ENCODE data around the gene CTXN1. TPM values are rescaled to one million over a fixed set of nuclear protein-coding genes. Genes with fewer than 3 reads are reported as not detected.
"Not testable (repeated sequence)": the region's sequence is repeated elsewhere in the genome, so short reads cannot be mapped to it uniquely, and the experiment has no call there.

Gene CTXN1
- total RNA-seq, 2 experiments from 2014 or later = 0.23 TPM; not detected in 1

- not testable (repeated sequence) for H3K9me3 Mint-ChIP-seq (ENCODE audit: low read depth); ATAC-seq
Measured at GRCh38 chr19:7893362-7894101, 32.4 kb downstream of the CTXN1 start.

DNA sequence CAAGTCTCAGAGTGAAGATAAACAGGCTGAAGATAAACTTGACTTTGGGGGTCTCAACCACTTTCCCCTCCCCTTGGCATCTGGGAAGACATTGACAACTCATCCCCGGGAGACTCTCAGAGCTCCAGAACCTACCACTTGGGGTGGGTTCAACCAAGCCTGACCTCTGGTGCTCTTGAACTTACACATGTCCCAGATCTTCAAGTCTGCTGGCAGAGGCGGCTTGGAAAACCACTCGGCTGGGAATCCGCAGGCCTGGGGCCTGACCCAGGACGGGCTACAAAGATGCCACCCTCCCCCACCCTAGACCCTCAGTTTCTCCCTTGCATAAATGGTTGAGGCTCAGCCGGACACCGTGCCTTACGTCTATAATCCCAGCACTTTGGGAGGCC, 37.1 kb downstream of the CTXN1 start:
- CTCF ChIA-PET = no interaction called here
- no peak for DNase-seq
- H3K4me3 Mint-ChIP-seq = no peak overlapping the region
- H3K36me3 Mint-ChIP-seq = no peaks in the 10 kb centered on the region
- H3K27ac Mint-ChIP-seq = no peak overlapping the region
- H3K27me3 Mint-ChIP-seq = peaks cover 28% of the 10 kb centered on the region
- no peaks in the 10 kb centered on the region for H3K9me3 Mint-ChIP-seq (ENCODE audit: low read depth)
- no peak for ATAC-seq
- no peaks in the 10 kb centered on the region for H3K4me1 Mint-ChIP-seq

More at GRCh38 chr19:7893362-7894101, 32.4 kb downstream of the CTXN1 start:
- not testable (repeated sequence) for H3K36me3 Mint-ChIP-seq, DNase-seq, H3K4me3 Mint-ChIP-seq, H3K27ac Mint-ChIP-seq, H3K4me1 Mint-ChIP-seq
- peaks cover 24% of the 10 kb centered on the region for H3K27me3 Mint-ChIP-seq
- CTCF ChIA-PET = interaction anchor here (1.4 kb wide), 1 partner anchor 28 kb away, joined by 3 read pairs; no protein-coding TSS in a partner anchor

- H3K27ac Mint-ChIP-seq = no peak within 1 kb of the TSS
- H3K9me3 Mint-ChIP-seq (ENCODE audit: low read depth) = no peaks in the 10 kb centered on the region
Measured at GRCh38 chr19:7888145-7888825, 37.6 kb downstream of the CTXN1 start, which contains the start of gene LRRC8E. LRRC8E (plus strand) TSS chr19:7888510; CDS start chr19:7895604, 7,094 bp downstream.

DNA sequence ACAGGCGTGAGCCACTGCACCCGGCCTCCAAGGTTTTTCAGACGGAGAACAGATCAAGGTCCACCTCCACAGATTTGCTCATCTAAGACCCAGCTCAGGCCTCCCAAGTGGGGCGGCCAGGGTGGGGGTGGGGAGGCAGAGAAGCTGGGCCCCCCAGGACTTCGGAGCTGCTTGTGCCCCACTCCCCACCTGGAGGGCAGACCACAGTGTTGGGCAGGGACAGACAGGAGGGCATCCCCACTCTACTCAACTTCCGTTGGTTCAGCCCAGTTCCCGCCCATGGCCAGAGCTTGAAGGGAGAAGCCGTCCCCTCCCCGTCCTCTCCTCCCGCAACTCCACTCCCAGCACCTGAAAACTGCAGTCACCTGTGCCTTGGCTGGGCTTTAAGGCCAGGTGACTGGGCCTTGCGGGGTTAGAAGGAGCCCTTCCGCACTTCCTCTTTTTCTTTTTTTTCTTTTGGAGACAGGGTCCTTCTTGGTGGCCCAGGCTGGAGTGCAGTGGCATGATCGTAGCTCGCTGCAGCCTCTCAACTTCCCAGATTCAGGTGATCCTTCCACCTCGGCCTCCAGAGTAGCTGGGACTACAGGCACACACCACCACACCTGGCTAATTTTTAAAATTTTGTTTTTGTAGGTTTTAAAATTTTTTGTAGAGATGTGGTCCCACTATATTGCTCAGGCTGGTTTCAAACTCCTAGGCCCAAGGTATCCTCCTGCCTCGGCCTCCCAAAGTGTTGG, 38.4 kb downstream of the CTXN1 start:
- no peak overlapping the region for H3K4me3 Mint-ChIP-seq
- no peaks in the 10 kb centered on the region for H3K9me3 Mint-ChIP-seq (ENCODE audit: low read depth)
- ATAC-seq = no peak
- H3K4me1 Mint-ChIP-seq = no peaks in the 10 kb centered on the region
- H3K36me3 Mint-ChIP-seq = no peaks in the 10 kb centered on the region
- H3K27me3 Mint-ChIP-seq = peaks cover 28% of the 10 kb centered on the region
- DNase-seq = no peak
- no peak overlapping the region for H3K27ac Mint-ChIP-seq
- CTCF ChIA-PET = no interaction called here

More at GRCh38 chr19:7888145-7888825, 37.6 kb downstream of the CTXN1 start, which contains the start of gene LRRC8E:
- ATAC-seq (peak; percentile 67), DNase-seq (no peak)
- Mint-ChIP-seq H3K36me3 (no peaks in the 10 kb centered on the region), H3K4me3 (no peak within 1 kb of the TSS), H3K4me1 (no peaks in the 10 kb centered on the region), H3K27me3 (peaks cover 28% of the 10 kb centered on the region)
- CTCF ChIA-PET = no interaction called here

GRCh38 chr19:7885818-7886217, 40.1 kb downstream of the CTXN1 start:
- CTCF ChIA-PET = interaction anchor here (1.7 kb wide), 1 partner anchor 17 kb away, joined by 6 read pairs; no protein-coding TSS in a partner anchor

GRCh38 chr19:7883796-7884570, 42.0 kb downstream of the CTXN1 start:
- H3K4me3 Mint-ChIP-seq = no peak overlapping the region
- H3K36me3 Mint-ChIP-seq = no peaks in the 10 kb centered on the region
- no peak overlapping the region for H3K27ac Mint-ChIP-seq
- CTCF ChIA-PET = interaction anchor here (1.3 kb wide), 1 partner anchor 15 kb away, joined by 8 read pairs; no protein-coding TSS in a partner anchor
- ATAC-seq (no peak), DNase-seq (no peak)
- H3K4me1 Mint-ChIP-seq = no peaks in the 10 kb centered on the region
- H3K9me3 Mint-ChIP-seq (ENCODE audit: low read depth) = peaks cover 3% of the 10 kb centered on the region
- H3K27me3 Mint-ChIP-seq = peaks cover 14% of the 10 kb centered on the region

More at GRCh38 chr19:7885818-7886217, 40.1 kb downstream of the CTXN1 start:
- no peaks in the 10 kb centered on the region for H3K36me3 Mint-ChIP-seq
- H3K9me3 Mint-ChIP-seq (ENCODE audit: low read depth) = peaks cover 3% of the 10 kb centered on the region
- no peak for ATAC-seq
- no peak overlapping the region for H3K4me3 Mint-ChIP-seq
- no peaks in the 10 kb centered on the region for H3K4me1 Mint-ChIP-seq
- no peak overlapping the region for H3K27ac Mint-ChIP-seq
- DNase-seq = no peak
- H3K27me3 Mint-ChIP-seq = peaks cover 24% of the 10 kb centered on the region

DNA sequence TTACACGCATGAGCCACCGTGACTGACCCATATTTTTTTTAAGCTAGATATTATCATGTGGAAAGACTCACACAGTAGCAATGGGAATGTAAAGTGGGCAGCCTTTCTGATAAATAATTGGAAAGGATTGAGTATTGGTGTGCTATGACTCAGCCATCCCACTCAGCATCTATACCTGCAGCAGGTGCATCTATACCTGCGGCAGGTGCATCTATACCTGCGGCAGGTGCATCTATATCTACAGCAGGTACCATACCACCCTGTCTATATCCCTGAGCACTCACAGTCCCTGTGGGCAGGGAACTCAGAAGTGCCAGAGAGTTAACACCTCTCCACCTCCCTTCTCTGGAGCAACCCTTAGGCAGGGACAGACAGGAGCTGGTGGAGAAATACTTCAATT, 42.8 kb downstream of the CTXN1 start:
- Mint-ChIP-seq H3K4me3 (no peak overlapping the region), H3K9me3 (ENCODE audit: low read depth) (peaks cover 3% of the 10 kb centered on the region), H3K36me3 (no peaks in the 10 kb centered on the region), H3K4me1 (no peaks in the 10 kb centered on the region), H3K27ac (no peak overlapping the region), H3K27me3 (peaks cover 10% of the 10 kb centered on the region)
- ATAC-seq (no peak), DNase-seq (no peak)
- CTCF ChIA-PET = interaction anchor here (1.0 to 2.9 kb wide), 3 partner anchors 14 to 16 kb away, joined by 3 to 10 read pairs (median 8); no protein-coding TSS in a partner anchor

GRCh38 chr19:7881910-7882309, 44.0 kb downstream of the CTXN1 start:
- Mint-ChIP-seq H3K9me3 (ENCODE audit: low read depth) (peaks cover 3% of the 10 kb centered on the region), H3K27ac (no peak overlapping the region), H3K4me1 (no peaks in the 10 kb centered on the region), H3K4me3 (no peak overlapping the region), H3K36me3 (no peaks in the 10 kb centered on the region), H3K27me3 (no peaks in the 10 kb centered on the region)
- no peak for DNase-seq
- CTCF ChIA-PET = interaction anchor here (0.8 to 2.9 kb wide), 2 partner anchors 13 to 16 kb away, joined by 3 to 10 read pairs; no protein-coding TSS in a partner anchor
- no peak for ATAC-seq

DNA sequence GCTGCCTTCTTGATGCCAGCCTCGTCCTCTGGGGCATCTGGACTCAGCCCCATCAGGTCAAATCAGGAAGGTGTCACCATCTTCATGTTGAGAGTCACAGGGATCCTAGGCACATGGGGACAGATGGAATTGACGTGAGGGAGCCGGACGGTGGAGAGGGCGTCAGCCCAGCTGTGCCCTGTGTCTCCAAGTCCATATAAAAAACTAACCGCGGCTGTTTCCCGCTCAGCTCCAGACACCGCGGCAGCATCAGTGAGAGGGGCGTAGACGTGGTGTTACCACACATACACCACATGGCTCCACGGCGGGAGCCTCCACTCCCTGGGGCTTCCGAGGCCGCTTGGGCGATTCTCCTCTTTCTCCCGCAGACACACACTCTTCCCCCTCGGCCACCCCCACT, 46.1 kb downstream of the CTXN1 start:
- H3K9me3 Mint-ChIP-seq (ENCODE audit: low read depth) = peaks cover 3% of the 10 kb centered on the region
- no peak overlapping the region for H3K4me3 Mint-ChIP-seq
- peaks cover 11% of the 10 kb centered on the region for H3K27me3 Mint-ChIP-seq
- H3K4me1 Mint-ChIP-seq = no peaks in the 10 kb centered on the region
- CTCF ChIA-PET = interaction anchor here (1.5 to 1.8 kb wide), 2 partner anchors 10 to 24 kb away, joined by 6 read pairs; partner anchors contain the start of gene MAP2K7
- ATAC-seq = peak; percentile 27
- H3K27ac Mint-ChIP-seq = no peak overlapping the region
- H3K36me3 Mint-ChIP-seq = no peaks in the 10 kb centered on the region
- DNase-seq = no peak

GRCh38 chr19:7879111-7879807, 46.7 kb downstream of the CTXN1 start:
- Mint-ChIP-seq H3K4me3 (no peak overlapping the region), H3K9me3 (ENCODE audit: low read depth) (peaks cover 3% of the 10 kb centered on the region), H3K27me3 (peaks cover 15% of the 10 kb centered on the region), H3K4me1 (no peaks in the 10 kb centered on the region), H3K36me3 (no peaks in the 10 kb centered on the region), H3K27ac (no peak overlapping the region)
- CTCF ChIA-PET = interaction anchor here (0.7 to 1.5 kb wide), 2 partner anchors 10 to 66 kb away, joined by 3 to 6 read pairs; no protein-coding TSS in a partner anchor
- DNase-seq (no peak), ATAC-seq (peak; percentile 27)

GRCh38 chr19:7877249-7877836, 48.6 kb downstream of the CTXN1 start:
- no peak for DNase-seq
- Mint-ChIP-seq H3K4me1 (peaks cover 3% of the 10 kb centered on the region), H3K27me3 (peaks cover 26% of the 10 kb centered on the region), H3K27ac (no peak overlapping the region), H3K36me3 (no peaks in the 10 kb centered on the region), H3K4me3 (no peak overlapping the region), H3K9me3 (ENCODE audit: low read depth) (peaks cover 3% of the 10 kb centered on the region)
- CTCF ChIA-PET = interaction anchor here (1.2 kb wide), 1 partner anchor 8 kb away, joined by 5 read pairs; no protein-coding TSS in a partner anchor
- ATAC-seq = no peak

DNA sequence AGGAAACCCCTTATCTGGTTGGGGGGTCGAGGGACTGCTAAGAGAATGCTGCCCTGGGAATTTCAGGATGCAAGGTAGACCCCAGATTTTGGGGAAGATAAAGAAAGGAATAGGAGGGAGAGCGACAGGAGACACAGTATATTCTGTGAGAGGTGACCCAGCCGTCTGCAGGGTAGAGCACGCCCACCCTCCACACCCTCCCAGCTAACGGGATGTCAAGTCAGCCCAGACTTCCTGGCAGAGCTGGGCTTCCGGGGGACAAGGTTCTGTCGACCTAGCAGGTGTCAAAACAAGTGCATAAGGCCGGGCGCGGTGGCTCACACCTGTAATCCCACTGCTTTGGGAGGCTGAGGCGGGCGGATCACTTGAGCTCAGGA, 51.0 kb downstream of the CTXN1 start:
- peaks cover 39% of the 10 kb centered on the region for H3K27me3 Mint-ChIP-seq
- ATAC-seq = no peak
- CTCF ChIA-PET = interaction anchor here (1.5 to 2.3 kb wide), 2 partner anchors 13 to 29 kb away, joined by 3 to 7 read pairs; partner anchors contain the start of gene MAP2K7

More for the DNA sequence above, 51.0 kb downstream of the CTXN1 start:
- no peak overlapping the region for H3K4me3 Mint-ChIP-seq
- H3K9me3 Mint-ChIP-seq (ENCODE audit: low read depth) = no peaks in the 10 kb centered on the region
- H3K27ac Mint-ChIP-seq = no peak overlapping the region
- H3K4me1 Mint-ChIP-seq = peaks cover 20% of the 10 kb centered on the region
- no peak for DNase-seq
- H3K36me3 Mint-ChIP-seq = no peaks in the 10 kb centered on the region

All from activated CD8-positive, alpha-beta memory T cell treated with anti-CD3 and anti-CD28 coated beads, Interleukin-2, amount 10 ng/mL, durations not matched to agents 7 days and 5 days (primary cell).